ENCODE measurements around the gene KLHL3.
"Not testable (repeated sequence)": the region's sequence is repeated elsewhere in the genome, so short reads cannot be mapped to it uniquely, and the experiment has no call there.

The KLHL3 gene

GRCh38 chr5:137667341-137667740 is 68.5 kb downstream of the KLHL3 start:
- no peak for DNase-seq (ENCODE audit: low read depth)

GRCh38 chr5:137666901-137667300 is 69.0 kb downstream of the KLHL3 start:
- no peak for DNase-seq (ENCODE audit: low read depth)

DNA sequence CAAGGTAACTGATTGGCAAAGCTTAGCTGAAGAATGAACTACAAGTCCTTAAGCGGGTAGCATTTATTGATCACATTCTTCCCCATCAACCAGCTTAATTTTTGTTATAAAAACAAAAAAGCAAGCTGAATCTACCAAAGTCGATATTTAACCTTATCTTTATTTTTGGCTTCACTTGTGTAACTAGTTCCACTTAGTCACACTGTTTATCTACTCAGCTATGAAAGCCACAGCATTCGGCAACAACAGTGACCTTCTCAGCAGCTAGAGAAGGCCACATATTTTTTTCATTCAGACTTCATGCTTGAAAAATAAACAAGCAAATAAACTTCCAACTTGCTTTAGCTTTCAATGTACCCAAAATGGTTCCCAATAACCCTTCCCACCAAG is 69.4 kb downstream of the KLHL3 start:
- DNase-seq (ENCODE audit: low read depth): no peak

GRCh38 chr5:137665678-137666460 is 70.0 kb downstream of the KLHL3 start:
- DNase-seq (ENCODE audit: low read depth): peak; percentile 7

DNA sequence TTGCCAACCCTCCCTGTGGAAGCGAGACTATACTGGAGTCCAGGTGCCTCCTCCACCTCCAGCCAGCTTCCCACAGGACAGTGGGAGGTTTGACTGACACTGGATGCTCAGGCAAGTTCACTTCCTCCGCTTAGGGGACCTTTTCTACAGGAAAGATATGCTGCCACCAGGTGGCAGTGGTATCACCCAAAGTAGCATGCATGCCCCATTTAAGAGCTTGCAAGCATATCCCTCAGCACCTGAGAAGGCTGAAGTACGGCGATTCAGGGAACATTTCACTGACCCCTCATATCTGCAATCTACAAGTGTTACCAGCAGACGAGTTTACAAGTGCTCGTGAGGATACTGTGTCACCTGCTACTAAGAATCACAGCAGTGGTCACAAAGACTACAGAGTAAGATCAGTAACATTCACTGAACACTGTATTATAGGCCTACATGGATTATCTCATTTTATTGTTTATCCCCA is 75.5 kb downstream of the KLHL3 start:
- peak; percentile 50 for DNase-seq (ENCODE audit: low read depth)

DNA sequence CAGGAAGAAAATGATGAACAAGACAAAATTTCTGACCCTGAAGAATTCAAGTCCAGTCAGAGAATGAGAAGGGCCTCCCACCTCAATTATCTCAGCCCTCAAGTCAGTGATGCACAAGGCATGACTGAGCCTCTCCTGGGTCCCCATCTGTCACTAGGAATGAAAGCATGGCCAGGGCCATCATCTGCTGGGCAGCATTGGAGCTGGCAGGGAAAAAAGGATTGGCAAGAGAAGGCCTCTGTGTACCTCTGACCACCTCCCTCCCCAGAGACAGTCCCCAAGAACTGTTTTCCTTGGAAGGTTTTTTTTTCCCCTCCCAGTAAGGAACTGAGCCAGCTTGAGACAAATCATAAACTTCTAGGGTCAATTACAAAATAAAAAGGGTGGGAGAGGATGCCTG is 76.7 kb downstream of the KLHL3 start:
- no peak for DNase-seq (ENCODE audit: low read depth)

DNA sequence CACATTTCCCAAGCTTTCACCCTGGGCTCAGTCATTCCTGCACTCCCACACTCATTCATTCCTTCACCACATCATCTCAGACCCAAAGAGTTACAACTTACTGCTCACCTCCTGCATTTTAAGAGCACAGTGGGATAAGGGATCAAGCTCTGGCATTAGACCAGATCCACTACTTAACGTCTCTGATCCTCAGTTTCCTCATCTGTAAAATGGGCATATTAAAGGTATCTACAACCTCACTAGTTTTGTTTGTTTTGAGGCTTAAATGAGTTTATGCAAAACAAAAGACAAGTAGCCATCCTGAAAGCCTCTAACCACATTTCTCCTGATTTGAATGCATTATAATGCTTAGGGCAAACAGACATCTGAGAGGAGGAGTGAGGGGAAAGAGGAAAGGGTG is 77.6 kb downstream of the KLHL3 start:
- DNase-seq (ENCODE audit: low read depth): no peak

DNA sequence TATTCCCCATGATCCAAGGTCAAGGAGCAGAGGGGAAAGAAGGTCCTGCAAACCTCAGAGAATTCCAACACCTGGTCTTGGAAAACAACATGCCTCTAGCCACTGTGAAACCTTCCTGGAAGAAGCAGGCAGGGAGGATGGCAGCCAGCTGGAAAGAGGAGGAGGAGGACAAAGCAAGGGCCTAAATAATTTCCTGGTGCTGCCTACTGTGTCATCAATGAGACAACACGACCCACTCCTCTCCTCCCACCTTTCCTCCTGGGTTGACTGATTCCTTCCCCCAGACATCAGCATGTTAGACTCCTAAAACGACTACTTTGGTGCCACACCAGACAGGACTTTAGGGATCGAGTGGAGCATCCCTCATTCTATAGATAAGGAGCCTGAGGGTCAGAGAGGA is 78.8 kb downstream of the KLHL3 start:
- no peak for DNase-seq (ENCODE audit: low read depth)

DNA sequence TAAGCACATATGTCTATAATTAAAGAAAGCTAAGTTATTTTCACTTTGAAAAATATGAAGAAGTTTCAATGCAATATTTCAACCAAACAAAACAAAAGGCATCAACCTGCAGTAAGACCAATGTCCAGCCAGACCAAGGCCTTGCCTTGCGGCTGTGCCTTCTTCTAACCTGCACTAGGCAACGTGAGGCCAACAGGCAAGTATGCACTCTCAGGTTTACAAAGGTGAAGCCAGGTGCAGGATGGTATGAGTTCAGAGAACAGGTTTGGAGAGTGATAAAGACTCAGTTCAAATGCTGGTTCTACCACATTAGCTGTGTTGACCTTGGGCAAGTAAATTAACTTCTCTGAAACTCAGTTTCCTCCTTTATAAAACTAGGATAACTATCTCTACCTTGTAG is 79.3 kb downstream of the KLHL3 start:
- no peak for DNase-seq (ENCODE audit: low read depth)

DNA sequence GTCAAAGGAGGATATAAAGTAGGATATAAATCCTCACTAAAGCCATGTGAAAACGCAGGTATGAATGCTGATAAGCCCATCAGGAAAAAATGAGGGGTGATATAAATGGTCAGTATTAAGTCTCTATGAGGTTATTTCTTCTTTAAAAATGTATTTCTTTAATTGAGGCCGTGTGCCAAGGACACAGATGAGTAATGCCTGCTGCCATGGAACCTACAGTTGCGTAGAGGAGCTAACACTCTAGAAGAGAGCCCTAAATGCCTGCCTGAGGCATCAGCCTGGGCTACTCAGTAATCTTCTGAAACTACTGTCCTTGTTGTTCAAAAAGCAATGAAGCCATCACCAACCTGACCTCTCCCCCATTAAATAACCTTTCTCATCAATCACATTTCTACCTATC is 84.9 kb downstream of the KLHL3 start:
- DNase-seq (ENCODE audit: low read depth): no peak

DNA sequence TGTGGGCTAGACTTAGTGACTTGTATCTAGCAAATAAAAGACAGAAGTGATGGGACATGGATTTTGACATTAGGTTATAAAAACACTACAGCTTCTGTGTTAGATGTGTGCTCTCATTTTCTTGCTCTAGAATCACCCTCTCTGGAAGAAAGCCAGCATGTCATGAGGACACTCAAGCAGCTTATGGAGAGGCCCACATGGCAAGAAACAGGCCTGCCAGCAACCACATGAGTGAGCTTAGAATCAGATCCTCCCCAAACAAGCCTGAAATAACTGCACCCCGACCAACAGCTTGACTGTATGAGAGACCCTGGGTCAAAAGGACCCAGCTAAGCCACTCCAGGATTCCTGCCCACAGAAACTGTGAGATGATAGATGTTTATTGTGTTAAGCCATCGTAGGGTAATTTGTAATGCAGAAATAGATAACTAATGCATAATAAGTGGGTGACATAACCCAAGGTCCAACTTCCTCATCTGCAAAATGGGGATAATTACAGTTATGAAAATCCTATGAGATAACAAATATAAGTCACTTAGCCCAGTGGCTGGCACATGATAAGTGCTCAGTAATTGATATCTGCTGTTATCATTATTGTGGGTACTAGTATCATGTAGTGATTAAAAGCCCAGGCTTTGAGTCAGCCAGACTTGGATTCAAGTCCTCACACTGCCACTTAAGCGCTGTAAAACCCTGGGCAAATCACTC is 86.5 kb downstream of the KLHL3 start:
- no peak for DNase-seq (ENCODE audit: low read depth)

DNA sequence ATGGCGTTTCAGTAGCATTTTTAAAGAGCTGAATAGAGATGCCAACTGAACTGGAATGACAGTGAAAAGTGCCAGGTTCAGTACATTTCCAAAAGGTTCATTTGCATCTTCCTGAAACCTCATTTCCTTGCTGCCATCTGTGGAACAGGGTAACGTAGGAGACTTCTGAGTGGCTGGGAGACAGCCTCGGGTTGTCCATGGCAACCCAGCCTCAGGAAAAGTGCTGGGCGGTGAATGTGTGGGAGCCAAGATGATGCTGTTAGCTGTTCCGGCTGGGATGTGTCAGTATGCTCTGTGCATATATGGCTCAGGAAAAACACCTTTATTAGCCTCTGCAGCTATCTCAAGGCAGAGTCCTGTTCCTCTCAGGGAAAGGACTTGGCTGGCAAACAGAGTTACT is 87.5 kb downstream of the KLHL3 start:
- DNase-seq (ENCODE audit: low read depth): no peak

GRCh38 chr5:137647401-137647800 is 88.5 kb downstream of the KLHL3 start:
- DNase-seq (ENCODE audit: low read depth): no peak

DNA sequence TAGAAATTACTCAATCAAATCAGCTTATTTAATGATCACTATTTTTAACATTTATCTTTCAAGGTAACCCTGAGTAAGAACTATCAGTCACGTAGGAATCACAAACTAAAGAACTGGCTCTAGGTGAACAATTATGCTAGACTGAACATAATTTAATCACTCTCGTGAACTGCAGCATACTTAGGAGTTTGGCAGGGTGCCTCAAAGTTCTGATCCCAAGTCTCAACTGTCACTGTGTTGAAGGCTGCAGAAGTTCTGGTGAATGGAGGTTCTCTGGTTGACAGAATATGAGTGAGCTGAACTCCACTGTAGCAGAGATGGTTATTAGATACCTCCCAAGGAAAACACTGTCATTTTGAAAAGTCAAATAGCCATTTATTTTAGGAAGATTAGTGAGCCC is 89.1 kb downstream of the KLHL3 start:
- no peak for DNase-seq (ENCODE audit: low read depth)

- not testable (repeated sequence) for DNase-seq (ENCODE audit: low read depth)
These were observed 92.8 kb downstream of the KLHL3 start for GRCh38 chr5:137643081-137643480.

DNA sequence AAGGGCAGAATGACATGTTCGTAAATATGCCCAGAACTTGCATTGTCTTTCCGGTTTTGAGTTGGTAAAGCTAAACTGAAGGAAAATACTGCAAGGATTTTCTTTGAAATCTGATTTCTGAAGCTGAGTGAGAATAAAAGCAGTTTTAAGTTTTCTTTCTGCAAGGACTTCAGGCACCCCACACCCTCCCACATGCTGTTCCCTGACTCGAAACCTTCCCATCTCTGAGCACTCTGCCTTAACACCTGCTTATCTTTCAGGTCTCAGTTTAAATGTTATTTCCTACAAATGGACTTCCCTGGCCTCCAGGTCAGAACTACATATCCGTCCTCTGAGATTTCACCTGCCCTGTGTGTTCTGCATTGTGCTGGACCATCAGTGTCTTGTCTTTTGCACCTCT is 93.8 kb downstream of the KLHL3 start:
- DNase-seq (ENCODE audit: low read depth): no peak

- DNase-seq (ENCODE audit: low read depth): no peak
These were observed 94.7 kb downstream of the KLHL3 start for GRCh38 chr5:137641148-137641547.

GRCh38 chr5:137639645-137640044 is 96.2 kb downstream of the KLHL3 start:
- DNase-seq (ENCODE audit: low read depth): no peak

GRCh38 chr5:137638841-137639240 is 97.0 kb downstream of the KLHL3 start:
- DNase-seq (ENCODE audit: low read depth): no peak

- no peak for DNase-seq (ENCODE audit: low read depth)
These were observed 98.8 kb downstream of the KLHL3 start for GRCh38 chr5:137636830-137637714.

DNA sequence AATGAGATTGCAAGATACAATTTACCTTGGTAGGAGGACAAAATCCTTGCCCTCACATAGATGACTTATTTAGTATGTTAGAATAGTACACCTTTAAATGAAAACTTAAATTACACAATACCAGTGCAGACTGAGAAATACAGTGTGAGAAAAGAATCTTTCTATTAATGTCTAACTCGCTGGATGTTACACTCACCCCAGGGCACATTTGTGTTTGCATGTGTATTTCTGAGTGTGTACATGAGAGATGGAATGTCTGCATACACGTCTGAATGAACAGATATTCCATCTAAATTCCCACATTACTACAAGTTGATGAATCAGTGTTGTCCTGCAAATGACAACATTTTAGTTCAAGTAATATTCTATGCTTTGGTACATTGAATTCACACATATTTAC is 99.8 kb downstream of the KLHL3 start:
- no peak for DNase-seq (ENCODE audit: low read depth)

- DNase-seq (ENCODE audit: low read depth): no peak
These were observed 100.4 kb downstream of the KLHL3 start for GRCh38 chr5:137635521-137635921.

GRCh38 chr5:137633896-137634295 is 102.0 kb downstream of the KLHL3 start:
- DNase-seq (ENCODE audit: low read depth): no peak
